GM18907 (cell line): ENCODE measurements around the gene KLHL18.
"Not testable (repeated sequence)": the region's sequence is repeated elsewhere in the genome, so short reads cannot be mapped to it uniquely, and the experiment has no call there.

Experiments used
- ATAC-seq: cut with Tn5 transposase; IDR thresholded peaks from one replicate; pipeline ENCODE4 v1.9.1; 2021; ENCODE audit warnings: mild to moderate bottlenecking, moderate library complexity; ENCODE audit not compliant: unreplicated experiment

Gene KLHL18

GRCh38 chr3:47313341-47314055 lies 30.8 kb downstream of the KLHL18 start:
- ATAC-seq, result no peak

GRCh38 chr3:47314056-47314764 lies 31.5 kb downstream of the KLHL18 start:
- no peak for ATAC-seq

GRCh38 chr3:47315069-47315647 lies 32.4 kb downstream of the KLHL18 start:
- no peak for ATAC-seq

- ATAC-seq, result not testable (repeated sequence)
Measured at GRCh38 chr3:47316151-47316550, 33.4 kb downstream of the KLHL18 start.

DNA sequence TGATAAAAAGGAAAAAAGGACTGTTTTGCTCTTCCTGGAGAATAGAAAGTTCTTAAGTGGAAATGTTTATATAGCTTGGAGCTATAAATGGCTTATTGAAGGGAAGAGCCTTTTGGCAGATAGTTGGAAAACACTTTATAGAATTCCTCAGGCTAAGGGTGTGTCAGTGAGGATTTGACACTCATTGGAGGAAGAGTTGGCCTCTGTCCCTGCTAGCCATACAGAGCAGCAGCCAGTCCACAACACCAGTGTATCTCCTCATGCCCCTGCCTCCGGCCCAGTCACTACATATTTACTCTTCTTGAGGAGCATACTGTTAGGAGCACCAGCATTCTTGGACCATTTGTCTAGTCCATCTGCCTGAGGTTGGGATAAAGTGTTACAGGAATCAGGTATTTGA lies 36.2 kb downstream of the KLHL18 start:
- ATAC-seq, result no peak

GRCh38 chr3:47319956-47320355 lies 37.2 kb downstream of the KLHL18 start:
- no peak for ATAC-seq

DNA sequence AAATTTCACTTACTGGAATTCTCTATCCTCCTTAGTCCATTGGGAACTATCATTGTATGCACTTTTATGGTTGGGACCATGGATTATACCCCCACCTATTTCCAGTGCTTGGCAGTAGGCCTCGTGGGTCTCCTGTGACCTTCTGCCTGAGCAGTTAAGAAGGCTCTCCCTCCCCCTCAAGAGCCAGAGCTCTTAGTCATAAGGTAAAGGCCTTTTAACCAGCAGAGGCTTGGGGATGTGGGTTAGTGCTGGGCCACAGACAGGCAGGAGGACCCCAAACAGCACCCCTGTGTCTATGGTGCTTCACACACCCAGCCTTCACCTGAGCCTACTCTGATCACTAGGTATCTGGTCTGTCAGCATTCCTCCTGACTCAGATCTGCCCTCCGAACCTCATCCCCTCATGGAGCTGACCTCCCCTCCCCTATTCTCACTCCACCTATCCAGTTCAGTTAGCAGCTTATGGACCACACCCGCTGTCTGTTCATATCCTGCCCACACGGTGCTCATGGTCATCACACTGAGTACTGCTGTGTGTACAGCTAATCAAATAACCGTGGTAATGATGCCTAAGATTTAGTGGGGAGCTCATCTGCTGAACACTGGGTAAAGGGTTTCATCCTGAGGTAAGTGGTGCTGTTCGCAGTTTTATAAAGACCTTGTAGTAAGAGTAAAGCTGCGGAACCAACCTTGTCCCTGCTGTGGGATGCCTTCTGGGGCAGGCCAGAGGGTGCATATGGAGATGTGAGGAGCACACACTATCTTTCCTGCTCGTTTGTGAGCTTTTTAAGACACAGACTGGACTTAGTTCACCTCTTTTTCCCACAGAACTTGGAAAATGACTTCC lies 40.9 kb downstream of the KLHL18 start:
- ATAC-seq, result no peak

DNA sequence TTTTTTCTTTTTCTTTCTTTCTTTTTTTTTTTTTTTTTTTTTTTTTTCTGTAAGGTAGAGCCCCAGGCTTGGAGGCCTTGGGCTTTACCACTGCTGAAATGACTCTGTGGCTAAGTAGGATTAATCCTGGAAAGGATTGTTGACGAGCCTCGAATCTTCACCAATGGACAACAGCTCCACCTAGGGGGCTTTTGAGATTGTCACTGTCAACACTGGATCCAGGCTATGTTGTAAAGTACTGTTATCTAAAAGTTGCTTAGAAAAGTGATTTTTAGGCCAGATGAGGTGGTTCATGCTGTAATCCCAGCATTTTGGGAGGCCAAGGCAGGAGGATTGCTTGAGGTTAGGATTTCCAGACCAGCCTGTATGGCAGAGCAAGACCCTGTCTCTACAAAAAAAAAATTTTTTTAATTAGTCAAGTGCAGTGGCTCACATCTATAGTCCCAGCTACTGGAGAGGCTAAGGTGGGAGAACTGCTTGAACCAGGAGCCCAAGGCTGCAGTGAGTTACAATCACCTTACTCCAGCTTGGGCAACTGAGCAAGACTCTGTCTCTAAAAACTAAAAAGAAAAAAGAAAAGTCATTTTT lies 41.6 kb downstream of the KLHL18 start:
- no peak for ATAC-seq

- no peak for ATAC-seq
Measured at GRCh38 chr3:47333907-47334306, 51.2 kb downstream of the KLHL18 start.

DNA sequence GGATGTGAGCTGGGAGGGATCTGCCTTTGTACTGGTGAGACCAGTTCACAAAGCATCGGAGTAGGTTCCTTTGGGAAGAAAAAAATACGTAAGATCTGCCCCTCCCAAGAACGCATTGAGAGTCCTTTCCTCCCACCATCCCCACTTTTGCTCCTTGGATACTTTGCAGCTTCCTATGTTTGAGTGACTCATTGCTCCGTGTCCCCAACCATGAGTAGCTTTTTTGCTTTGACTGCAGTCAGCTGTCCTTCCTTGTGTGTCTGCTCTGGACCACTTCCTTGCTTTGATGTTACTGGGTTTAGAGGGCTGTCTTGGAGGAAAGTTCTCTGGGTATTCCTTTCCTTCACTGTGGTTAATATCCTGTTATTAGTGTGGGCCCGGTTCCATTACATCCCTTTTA lies 54.9 kb downstream of the KLHL18 start:
- ATAC-seq, result no peak

DNA sequence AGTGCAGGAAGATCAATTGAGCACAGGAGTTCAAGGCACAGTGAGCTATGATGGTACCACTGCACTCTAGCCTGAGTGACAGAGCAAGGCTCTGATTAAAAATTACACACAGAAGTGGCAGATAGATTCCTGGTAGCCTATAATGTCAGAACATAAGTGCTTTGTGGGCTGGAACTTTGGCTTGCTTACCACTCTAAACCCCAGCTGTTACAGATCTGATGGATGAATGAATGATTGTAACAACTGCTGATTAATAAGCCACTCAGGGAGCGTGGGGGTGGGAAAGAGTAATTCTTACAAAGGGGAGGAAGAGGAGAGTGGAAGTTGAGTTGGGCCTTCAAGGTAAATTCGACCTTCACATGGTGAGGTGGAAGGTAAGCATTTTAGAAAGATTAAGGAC lies 57.2 kb downstream of the KLHL18 start:
- no peak for ATAC-seq

DNA sequence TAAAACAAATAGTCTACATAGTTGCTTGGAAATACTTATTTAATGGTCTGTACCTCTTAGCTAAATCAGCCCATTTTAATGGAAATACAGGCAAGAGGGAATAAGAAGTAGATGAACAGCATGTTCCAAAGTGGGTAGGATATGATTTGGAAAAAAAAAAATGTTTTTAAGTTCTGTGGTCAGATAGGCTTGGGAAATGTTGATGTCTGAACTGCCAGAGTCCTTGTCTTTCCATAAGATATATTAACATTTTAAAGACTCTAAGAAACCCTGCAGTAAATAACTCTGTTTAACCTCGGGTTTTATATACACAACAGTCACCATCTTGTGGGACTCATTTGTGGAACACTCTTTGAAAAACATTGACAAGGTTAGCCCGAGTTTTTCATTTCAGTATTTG lies 58.1 kb downstream of the KLHL18 start:
- ATAC-seq, result no peak

DNA sequence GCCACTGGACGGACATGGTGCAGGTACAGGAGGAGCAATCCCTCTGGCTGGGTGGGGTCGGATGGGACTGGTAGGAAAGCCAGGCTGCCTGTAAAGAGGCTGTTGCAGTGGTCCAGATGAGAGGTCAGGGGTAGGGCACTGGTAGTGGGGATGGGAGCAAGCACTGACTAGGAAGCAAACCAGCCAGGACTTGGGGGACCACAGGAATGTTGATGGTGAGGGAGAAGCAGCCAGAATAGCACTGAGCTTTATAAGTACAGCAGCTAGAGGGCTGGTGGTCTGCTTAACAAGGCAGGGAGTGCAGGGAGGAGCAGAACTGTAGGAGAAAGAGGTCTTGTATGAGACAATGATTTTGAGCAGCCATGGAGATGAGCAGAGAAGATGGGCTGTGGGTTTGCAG lies 59.4 kb downstream of the KLHL18 start:
- no peak for ATAC-seq

DNA sequence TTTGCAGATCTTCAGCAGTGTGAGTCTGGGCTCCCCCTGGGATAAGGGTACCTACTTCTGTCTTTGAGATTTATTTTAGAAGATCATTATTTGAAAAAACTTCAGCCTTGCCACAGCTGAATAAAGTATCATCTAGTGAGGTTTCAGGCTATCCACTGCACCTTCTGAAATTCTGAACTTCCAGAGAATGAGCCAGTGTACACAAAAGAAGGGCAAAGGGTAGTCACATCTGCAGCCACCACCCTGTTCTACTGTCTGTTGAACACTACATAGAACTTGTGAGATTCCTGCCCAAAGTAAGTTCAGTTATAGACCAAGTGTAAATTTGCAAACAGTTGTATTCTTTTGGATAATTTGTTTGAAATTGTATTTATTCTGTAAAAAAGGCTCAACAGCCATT lies 60.1 kb downstream of the KLHL18 start:
- no peak for ATAC-seq

GRCh38 chr3:47343471-47343971 lies 60.8 kb downstream of the KLHL18 start:
- no peak for ATAC-seq

- ATAC-seq, result no peak
Measured at GRCh38 chr3:47344971-47345370, 62.2 kb downstream of the KLHL18 start.

- ATAC-seq, result peak; percentile 76
Measured at GRCh38 chr3:47347217-47347801, 64.6 kb downstream of the KLHL18 start.

DNA sequence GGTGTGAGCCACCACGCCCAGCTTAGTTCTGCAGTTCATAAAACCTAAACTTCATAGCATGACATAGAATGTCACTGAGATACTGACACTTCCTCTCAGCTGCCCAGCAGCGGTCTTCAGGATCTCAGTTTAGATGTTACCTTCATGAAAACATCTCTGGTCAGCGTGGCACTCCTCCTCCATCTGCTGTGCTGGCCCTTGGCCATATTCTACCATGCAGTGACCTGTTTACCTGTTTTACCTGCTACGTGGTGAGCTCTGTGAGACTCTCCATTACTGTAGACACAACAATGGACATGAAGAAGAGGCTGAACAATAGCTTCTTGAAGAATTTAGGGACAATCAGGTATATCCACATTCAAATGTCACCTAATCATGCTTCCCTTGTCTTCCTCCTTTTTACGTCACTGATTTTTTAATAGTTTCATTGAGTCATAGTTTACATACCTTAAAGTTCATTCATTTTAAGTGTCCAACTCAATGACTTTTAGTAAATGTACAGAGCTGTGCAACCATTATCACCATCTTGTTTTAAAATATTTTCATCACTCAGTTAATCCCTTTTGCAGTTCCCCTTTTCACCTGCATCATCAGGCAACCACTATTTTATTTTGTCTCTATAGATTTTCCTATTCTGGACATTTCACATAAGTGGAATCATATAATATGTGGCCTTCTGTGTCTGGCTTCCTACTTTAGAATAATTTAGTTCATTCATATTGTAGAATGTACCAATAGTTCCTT lies 65.8 kb downstream of the KLHL18 start:
- no peak for ATAC-seq

- no peak for ATAC-seq
Measured at GRCh38 chr3:47355010-47355409, 72.3 kb downstream of the KLHL18 start.

- ATAC-seq, result no peak
Measured at GRCh38 chr3:47356201-47356600, 73.5 kb downstream of the KLHL18 start.
